HG02973 (cell line): ENCODE results near the gene ITPK1.

ENCODE experiments used
- ATAC-seq: cut with Tn5 transposase; IDR thresholded peaks from one replicate; pipeline ENCODE4 v1.9.1; 2021; ENCODE audit warnings: moderate library complexity; ENCODE audit not compliant: unreplicated experiment

The ITPK1 gene

DNA sequence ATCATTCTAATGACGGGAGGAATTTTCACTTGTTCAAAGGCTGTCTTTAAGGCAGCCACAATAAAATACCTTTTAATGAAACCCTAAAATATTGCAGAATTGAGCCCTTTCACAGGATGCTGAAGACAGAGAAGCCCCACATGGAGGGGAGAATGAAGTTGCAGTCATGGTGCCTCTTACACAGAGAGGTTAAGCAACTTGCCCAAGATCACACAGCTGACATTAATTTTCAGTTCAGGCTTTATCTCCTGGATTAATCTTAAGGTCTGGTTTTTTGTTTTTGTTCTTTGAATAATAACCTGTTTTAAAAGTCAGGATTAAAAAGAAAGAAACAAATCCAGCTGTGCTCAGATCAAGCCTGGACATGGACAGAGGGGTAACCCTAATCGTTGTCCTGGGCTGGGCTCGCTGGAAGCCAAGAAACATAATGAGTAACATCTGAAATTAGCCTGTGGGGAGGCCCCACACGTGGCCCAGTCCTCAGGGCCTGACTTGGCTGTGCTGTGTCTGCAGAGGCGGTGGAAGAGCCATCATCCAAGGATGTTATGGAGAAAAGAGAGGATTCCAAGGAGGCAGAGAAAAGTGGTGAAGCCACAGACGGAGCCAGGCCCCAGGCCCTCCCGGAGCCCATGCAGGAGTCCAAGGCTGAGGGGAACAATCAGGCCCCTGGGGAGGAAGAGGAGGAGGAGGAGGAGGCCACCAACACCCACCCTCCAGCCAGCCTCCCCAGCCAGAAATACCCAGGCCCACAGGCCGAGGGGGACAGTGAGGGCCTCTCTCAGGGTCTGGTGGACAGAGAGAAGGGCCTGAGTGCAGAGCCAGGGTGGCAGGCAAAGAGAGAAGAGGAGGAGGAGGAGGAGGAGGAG is 184.8 kb downstream of the ITPK1 start:
- no peak for ATAC-seq

DNA sequence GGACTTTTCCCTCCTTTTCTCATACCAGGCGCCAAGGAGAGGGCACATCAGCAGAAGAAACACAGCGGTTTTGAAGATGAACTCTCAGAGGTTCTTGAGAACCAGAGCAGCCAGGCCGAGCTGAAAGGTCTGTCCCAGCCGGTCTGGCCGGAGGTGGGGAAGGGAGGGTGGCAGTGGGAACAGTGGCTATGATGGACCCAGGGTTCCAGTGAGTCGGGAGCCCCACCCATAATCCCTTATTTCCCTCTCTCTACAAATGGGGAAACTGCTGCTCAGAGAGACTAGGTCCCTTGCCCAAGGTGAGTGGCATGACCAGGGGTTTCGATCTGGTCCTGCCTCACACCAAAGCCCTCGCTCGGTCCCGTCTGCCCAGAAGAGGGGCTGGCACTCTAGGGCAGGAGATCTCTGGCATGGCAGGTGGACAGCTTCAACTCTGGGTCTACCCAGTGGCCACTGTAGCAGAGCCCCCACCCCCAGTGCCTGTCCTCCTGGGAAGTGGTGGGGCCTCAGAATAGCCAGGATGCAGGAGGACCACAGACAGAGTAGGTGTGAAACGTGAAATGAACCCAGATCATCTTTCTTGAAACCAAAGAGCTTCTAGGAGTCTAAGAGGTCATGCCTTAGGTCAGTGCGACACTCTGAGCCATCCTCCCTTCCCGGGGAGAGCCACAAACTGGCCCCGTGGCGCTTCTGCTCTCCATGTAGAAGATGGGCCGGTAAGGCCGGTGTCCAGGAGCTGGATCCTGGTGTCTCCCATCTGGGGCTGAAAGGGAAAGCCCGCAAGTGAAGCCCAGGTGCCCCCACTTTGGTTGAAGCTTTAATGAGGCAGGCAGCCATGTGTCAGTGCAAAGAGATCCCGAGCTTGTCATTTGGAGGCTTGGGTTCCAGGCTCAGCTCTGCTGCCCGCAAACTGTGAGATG is 185.8 kb downstream of the ITPK1 start:
- no peak for ATAC-seq

DNA sequence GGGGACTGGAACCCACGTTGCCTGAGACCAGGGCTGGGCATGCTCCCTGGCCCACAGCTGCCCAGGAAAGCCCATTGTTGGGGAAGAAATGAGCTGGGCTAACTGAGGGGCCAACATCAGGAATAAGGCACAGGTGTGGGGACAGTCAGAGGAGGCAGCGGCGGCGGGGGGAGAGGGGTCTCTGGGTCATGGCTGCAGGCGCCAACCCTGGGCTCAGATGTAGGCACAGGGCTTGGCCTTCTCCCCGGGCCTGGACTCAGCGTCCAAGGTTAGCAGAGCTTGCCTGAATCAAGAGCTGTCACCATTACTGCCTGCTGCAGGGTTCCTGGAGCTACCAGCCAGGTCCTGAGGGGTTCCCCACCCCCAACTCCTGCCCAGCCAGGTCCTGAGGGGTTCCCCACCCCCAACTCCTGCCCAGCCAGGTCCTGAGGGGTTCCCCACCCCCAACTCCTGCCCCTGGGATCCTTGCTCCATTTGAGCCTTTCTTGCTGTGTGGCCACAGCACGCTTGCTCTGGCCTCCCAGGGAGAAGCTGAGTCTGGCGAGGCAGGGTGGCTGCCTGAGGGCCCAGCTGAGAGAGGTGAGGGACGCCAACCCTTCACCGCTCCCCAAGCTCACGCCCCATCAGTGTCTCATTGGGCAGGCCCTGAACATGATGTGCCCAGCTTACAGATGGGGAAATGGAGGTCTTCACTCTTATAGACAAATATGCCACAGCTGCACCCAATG is 186.6 kb downstream of the ITPK1 start:
- ATAC-seq = no peak

DNA sequence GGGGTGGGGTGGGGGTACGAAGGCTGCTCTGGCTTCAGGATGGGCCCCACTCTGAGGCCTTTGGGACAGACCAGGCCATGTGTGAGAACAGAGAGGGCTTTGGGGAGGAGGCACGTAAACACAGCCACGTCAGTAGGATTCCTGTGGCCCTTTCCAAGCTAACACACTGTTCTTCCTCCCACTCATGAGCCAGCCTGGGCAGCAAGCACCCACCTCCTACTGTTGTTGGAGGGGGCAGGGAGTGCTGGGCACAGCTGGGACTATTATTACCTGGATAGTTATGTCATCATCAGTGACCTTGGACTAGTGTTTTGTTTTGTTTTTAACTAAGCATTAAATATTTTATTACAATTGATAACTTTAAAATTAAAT is 187.5 kb downstream of the ITPK1 start:
- no peak for ATAC-seq

DNA sequence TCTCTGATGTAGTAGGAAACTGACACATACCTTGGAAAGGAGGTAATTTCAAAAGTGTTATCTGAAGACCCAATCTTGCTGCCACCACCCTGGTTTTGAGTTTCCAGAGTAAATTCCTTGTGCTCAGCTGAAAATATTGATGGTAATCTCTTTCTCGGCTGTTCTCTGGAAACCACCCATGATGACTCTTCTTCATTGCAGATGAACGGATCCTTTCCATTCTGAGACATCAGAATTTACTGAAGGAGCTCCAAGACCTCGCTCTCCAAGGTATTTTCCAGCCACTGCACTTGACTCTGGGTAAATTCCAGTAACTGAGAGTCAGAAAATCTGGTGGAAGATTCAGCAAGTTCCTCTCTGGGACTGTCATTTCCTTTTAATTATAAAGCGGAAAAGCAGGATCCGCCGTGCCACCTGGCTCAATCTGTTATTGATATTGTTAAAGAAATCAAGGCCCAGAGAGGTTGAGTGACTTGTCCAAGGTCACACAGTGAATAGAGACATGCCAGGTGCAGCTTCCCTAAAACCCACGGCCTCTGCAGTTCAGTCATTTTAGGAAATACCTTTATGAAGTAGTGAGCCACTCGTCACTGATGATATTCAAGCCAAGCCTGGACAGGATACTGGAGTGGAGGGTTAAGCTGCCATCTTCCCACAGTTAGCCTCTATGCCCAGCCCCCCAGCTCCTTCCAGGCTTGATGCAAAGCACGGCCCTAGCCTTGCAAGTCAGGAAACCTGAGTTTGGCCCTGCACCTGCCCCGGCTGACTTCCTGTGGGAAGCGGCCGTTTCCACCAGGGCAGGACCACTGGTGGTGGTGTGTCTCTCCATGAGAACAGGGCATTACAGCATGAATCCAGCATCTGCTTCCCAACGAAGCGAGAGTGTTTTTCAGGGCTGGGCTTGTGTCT is 188.1 kb downstream of the ITPK1 start:
- ATAC-seq = no peak

DNA sequence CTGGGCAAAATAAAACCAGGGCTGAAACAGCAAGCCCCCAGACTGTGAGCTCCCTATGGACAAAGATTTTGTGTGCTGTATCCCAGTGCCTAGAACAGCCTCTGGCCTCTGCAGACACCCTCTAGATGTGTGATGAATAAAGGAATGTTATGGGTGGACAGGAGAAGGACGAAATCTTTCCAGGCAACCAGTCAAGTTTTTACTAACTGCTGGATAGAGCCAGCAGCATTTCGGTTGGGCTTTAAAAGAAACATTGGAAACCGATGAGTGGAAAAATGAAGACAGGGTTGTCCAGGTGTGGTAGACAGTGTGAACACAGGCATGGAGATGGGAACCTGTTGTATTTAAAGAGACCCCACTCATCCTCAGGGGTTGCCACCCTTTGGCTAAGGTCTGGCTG is 188.8 kb downstream of the ITPK1 start:
- ATAC-seq = no peak

DNA sequence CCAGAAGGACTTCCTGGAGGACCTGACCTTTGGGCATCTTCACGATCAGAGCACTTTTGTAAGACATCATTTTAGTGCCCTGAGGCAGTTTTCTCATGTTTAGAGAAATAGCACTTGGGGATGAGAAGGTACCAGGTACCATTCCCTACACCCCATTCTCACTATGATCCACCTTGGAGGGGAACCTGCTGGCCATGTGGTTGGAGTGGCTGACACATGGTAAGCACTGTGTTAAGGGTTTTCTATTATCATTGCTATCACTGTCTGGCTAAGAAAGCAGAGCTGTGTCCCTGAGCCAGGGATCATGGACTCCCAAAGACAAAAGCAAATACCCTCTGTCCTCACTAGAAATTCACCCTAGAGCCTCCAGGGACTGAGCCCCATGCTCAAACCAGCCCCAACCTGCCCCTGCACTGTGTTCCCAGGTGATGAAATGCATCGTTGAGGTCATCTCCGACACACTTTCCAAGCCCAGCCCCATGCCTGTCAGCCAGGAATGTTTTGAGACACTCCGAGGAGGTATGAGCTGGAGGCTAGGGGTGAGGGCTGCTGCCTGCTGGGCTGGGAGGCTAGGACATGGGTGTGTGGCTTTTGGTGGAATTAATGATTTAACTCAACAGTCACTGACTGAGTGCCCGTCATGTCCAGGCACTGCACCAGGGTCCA is 189.4 kb downstream of the ITPK1 start:
- ATAC-seq = no peak

DNA sequence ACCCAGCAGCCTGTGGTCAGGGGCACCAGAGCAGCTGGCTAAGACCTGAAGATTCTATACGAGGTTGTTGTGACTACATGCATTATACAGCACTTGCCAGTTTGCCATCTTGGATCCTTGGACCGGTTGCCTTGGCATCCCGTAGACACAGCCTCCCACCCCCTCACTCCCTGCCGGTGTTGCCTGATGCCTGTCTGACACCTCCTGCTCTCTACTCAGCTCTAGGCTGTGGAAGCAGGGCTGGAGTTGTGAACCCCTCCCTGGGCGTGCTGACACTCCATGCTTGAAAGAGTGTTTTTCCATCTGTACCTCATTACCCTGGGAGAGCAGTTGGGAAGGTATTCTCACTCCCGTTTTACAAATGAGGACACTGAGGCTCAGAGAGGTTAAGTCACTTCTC is 190.3 kb downstream of the ITPK1 start:
- ATAC-seq = no peak

DNA sequence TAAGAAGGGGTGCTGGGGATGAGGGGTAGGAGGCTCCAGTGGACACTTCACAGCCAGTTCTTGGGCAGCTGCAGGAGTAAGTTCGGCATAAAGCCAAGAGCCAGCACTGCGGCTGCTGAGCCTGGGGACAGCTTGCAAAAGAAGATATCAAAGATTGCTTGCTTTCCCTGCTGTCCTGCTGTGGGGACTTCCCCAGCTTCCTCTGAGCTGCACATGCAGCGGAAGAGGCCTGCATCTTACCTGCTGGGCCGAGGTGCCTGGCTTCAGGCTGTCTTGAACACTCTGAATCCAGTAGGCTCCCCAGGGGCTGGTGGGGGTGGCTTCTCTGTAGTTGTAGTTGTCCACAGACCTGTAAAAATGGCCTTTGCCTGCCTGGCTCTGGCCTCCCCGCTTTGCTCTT is 191.5 kb downstream of the ITPK1 start:
- no peak for ATAC-seq

DNA sequence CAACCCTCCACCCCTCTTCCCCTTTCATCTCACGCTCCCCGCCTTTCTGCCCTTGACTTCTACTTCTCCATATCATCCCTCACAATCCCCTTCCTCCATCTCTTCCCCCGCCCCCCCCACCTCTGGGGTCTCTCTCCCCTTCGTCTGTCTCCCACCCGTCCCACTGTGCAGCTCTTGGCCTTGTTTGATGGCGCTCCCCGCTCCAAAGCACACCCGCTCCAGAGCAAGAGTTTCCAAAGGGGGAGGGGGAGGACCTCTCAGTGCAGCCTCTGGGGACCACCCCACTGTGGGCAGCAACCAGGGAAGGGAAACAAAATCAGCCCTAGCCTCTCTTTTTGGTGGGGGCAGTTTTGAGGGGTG is 192.0 kb downstream of the ITPK1 start:
- ATAC-seq = no peak

DNA sequence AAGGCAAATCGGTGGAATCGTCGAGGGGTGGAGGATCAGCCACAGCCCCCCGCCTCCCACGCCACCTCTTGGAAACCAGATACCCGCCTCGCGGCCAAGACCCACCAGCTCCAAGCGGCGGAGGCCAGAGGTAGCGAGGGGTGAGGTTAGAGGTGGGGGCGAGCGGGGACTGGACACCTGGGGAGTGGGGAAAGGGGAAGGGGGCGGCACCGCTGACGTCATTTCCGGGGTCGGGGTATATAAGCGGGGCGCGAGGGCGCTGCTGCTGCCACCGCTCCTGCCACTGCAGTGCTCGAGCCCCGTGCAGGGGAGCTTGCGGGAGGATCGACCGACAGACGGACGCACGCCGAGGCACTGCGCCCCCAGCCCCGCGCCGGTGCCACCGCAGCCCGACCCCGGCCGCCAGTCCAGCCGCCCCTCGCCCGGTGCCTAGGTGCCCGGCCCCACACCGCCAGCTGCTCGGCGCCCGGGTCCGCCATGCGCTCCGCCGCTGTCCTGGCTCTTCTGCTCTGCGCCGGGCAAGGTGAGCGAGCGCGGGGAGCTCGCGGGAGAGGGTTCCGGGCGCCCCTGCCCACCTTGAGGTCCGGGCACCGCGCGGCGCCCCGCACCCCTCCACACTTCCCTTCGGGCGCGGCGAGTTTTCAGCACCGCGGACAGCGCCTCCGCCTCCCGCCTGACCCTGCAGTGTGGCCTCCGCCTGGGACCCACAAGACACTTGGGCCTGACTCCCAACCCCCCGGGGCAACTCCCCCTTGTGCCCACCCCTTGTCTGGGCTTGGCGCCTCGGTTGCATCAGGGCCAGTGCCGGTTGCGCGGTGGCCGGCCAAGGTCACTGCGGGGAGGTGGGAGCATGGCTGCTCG is 192.6 kb downstream of the ITPK1 start, which contains the start of gene CHGA:
Gene CHGA (plus strand): TSS at position 268 of the 861 bp plus-strand sequence. CDS start 210 bp downstream, at position 478.
- ATAC-seq = no peak

DNA sequence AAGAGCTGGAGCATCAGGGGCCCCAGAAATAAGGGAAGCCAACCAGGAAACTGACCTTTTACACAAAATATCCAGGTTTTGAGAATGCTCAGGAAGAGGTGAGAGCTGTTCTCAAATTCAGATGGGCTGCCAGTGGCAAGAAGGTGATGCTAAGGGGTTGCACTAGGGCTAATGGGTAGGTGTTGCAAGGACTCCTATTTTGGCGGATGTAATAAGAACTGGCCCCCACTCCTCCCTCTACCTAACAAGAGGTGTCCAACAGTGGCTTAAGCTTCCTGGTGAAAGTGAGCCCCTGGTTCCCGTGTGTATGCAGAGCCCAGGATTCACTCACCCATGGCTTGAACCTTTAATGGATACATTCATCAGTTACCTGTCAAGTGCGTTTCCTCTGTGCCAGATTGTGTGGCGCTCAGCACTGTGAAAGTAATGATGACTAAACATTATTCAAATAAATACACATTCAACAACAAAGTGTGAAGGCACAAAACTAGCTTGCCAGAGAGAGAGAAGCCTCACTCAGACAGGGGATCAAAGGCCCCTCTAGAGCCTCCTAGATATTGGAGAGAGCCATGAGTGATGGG is 193.5 kb downstream of the ITPK1 start:
- no peak for ATAC-seq

DNA sequence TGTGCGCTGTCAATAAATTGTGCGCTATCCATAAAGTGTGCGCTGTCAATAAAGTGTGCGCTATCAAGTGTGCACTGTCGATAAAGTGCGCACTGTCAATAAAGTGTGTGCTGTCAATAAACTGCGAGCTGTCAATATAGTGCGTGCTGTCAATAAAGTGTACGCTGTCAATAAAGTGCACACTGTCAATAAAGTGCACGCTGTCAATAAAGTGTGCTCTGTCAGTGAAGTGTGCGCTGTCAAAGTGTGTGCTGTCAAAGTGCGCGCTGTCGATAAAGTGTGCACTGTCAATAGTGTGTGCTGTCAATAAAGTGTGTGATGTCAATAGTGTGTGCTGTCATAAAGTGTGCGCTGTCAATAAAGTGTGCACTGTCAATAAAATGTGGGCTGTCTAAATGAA is 195.7 kb downstream of the ITPK1 start:
- ATAC-seq = no peak

DNA sequence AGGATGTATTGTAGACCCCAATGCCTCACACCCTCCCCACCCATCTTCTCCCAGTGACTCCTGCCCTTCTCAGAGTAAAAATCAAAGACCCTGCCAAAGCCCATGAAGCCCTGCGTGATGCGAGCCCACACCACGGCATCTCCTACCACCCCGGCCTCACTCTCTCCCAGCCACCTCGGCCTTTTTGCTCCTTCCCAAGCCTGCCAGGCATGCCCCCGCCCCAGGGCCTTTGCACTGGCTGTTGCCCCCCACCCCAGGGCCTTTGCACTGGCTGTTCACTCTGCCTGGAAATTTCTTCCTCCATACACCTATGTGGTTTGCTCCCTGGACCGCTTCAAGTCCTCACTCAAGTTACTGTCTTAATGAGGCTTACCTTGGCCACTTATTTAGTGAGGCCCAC is 197.8 kb downstream of the ITPK1 start:
- ATAC-seq = no peak

DNA sequence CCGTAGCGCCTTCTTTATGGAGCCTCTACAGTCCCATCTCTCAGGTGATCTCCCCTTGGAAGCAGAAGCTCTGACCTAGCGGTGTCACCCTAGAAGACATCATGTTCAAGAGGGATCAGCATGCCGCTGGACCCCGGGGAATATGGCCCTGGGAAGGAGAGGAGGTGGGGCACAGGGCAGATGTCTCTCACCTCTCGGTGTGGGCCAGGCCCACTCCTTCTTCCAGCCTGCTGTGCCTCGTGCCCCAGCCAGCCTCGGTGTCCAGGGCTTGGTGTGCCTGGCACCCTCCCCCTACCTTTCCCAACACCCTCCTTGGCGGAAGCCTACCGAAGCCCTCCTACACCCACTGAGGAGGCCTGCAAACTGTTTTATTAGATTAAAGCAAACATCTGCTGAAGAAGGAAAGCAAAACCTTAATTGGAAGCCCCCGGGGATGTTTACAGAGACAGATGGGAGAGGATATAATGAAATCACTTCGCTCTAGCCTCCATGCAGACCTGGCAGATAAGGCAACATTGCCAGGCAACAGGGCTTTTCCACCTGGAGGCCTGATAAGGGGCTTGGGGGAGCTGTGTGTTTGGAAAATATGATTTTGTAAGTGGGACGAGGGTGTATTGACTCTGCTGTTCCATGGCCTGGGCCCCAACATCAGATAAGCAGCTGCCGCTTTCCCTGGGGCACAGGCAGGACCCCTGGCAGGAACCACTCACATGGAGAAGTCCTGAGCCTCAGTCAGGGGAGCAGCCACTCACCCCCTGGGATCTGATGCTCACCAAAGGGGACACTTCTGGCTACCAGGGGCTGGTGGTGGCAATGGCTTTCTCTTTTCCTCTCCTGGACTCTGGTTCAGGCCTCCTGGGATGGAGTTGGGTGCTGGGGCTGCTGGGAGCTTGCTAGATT is 198.4 kb downstream of the ITPK1 start:
- ATAC-seq = no peak

DNA sequence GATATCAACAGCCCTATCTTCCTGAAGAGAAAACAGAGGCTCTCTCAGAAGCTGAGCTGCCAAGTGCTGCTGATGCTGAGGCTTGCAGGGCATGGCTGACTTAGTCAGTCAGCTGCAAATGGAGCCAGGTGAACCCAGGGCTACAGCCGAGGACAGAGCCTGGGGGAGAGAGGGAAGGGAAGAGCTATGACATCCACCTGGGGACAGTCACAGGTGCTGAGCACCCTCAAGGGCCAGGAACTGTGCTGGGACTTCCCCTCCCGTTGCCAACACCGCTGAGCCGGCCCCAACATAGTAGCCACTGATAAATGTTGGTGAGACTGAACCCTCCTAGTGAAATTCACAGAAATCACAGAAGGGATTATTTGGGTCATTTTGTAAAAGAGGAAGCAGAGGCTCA is 199.5 kb downstream of the ITPK1 start:
- ATAC-seq = no peak

DNA sequence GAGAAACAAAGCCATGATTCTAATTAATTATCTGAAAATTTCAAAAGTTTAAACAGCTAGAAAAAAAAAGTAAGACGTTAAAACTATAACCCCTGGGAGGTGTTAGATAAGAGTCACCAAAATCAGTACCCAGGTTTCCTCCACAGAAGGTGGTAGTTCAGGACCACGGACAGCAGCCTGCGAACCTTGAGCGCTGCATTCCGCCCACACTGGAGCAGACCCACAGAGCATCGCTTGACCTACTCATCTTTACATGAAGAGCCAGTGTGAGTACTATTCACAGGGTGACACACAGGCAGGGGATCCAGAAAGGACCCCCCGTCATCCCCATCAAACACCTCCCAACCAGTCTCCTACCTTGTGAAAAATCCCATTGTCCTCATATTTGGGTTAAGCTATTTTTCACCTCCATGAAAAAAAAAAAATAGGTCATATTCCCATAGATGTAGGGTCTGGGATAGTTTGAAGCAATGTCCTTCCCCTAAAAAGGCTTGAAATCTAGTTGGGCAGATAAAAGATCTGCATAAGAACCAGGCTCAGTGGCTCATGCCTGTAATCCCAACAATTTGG is 201.6 kb downstream of the ITPK1 start:
- ATAC-seq = no peak
